ENCODE measurements around the gene NT5M. TPM values are rescaled to one million over a fixed set of nuclear protein-coding genes. Genes with fewer than 3 reads are reported as not detected.
"Not testable (repeated sequence)": the region's sequence is repeated elsewhere in the genome, so short reads cannot be mapped to it uniquely, and the experiment has no call there.

Gene NT5M
- 3.5 and 3.7 TPM in 2 replicates for total RNA-seq
- long read RNA-seq, partial matches to known transcripts, result 0 of 1 reads
- long read RNA-seq, other reads (novel, unspliced or antisense), result 1 of 1 reads

DNA sequence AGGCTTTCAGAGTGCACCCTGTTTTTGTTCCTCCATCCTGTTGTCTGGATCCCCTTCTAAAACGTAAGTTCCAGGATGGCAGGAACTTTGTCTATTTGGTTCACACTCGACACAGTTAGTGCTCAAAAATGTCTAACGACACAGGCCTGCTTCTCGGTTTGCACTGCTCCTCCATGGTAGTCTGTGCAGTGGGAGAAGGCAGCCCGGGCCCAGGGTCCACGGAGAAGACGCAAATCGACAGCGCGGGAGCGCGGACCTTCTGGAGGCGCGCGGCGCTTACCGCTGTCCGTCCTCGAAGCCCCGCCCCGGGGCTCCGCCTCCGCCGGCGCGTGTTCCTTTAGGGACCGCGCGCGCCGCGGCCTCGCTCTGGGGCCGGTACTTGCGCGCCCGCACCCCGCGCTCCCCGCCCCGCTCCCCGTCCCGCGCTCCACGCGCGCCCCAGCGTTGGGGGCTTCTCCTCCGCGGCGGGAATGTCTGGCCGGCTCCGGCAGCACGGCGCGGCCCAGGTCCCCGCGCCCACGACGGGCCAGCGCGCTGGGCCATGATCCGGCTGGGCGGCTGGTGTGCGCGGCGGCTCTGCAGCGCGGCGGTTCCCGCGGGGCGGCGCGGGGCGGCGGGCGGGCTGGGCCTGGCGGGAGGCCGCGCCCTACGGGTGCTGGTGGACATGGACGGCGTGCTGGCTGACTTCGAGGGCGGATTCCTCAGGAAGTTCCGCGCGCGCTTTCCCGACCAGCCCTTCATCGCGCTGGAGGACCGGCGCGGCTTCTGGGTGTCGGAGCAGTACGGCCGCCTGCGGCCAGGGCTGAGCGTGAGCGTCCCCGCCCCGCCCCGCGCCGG is at the start of gene NT5M:
Gene NT5M, plus strand, starts transcription at position 364 of the 837 bp plus-strand sequence. Its CDS starts 178 bp downstream, at position 542.
- Mint-ChIP-seq H3K4me1 (ENCODE audit: unreplicated experiment) (peaks cover 20% of the 10 kb centered on the region), H3K36me3 (ENCODE audit: unreplicated experiment) (no peaks in the 10 kb centered on the region), H3K27ac (ENCODE audit: unreplicated experiment) (peak within 1 kb of the TSS; percentile 72)

DNA sequence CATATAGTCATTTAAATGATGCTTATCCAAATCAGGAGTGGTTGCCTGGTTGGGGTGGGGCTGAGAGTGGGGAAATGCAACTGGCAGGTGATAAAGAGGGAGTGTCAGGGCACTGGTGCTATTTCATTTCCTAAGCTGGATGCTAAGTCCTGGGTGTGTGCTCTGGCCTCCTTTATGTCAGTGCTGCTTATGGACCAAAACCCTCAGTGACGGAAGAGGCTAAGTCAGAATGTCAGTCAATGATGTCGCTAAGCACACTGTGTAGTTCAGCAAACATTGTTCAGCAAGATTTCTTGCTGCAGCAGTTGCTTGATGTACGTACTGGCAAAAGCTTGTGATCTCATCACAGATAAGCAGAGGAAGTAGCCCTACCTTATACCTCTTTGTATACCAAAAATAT is 49.8 kb upstream of the NT5M start:
- Mint-ChIP-seq H3K9me3 (ENCODE audit: unreplicated experiment) (no peaks in the 10 kb centered on the region), H3K36me3 (ENCODE audit: unreplicated experiment) (peaks cover 39% of the 10 kb centered on the region), H3K27ac (ENCODE audit: unreplicated experiment) (no peak overlapping the region), H3K4me3 (ENCODE audit: unreplicated experiment) (no peak overlapping the region), H3K27me3 (ENCODE audit: unreplicated experiment) (no peaks in the 10 kb centered on the region), H3K4me1 (ENCODE audit: unreplicated experiment) (no peaks in the 10 kb centered on the region)
- TF ChIP-seq, protein P1, sequence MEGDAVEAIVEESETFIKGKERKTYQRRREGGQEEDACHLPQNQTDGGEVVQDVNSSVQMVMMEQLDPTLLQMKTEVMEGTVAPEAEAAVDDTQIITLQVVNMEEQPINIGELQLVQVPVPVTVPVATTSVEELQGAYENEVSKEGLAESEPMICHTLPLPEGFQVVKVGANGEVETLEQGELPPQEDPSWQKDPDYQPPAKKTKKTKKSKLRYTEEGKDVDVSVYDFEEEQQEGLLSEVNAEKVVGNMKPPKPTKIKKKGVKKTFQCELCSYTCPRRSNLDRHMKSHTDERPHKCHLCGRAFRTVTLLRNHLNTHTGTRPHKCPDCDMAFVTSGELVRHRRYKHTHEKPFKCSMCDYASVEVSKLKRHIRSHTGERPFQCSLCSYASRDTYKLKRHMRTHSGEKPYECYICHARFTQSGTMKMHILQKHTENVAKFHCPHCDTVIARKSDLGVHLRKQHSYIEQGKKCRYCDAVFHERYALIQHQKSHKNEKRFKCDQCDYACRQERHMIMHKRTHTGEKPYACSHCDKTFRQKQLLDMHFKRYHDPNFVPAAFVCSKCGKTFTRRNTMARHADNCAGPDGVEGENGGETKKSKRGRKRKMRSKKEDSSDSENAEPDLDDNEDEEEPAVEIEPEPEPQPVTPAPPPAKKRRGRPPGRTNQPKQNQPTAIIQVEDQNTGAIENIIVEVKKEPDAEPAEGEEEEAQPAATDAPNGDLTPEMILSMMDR (IDR thresholded peaks at IDR 0.05), result no peak
- DNase-seq (ENCODE audit: extremely low spot score, unreplicated experiment), result no peak

More for the DNA sequence above, at the start of gene NT5M:
- no peak for DNase-seq (ENCODE audit: extremely low spot score, unreplicated experiment)
- Mint-ChIP-seq H3K27me3 (ENCODE audit: unreplicated experiment) (no peaks in the 10 kb centered on the region), H3K4me3 (ENCODE audit: unreplicated experiment) (peak within 1 kb of the TSS; percentile 85), H3K9me3 (ENCODE audit: unreplicated experiment) (no peaks in the 10 kb centered on the region)
- TF ChIP-seq, protein P1 (IDR thresholded peaks at IDR 0.05), result no peak

DNA sequence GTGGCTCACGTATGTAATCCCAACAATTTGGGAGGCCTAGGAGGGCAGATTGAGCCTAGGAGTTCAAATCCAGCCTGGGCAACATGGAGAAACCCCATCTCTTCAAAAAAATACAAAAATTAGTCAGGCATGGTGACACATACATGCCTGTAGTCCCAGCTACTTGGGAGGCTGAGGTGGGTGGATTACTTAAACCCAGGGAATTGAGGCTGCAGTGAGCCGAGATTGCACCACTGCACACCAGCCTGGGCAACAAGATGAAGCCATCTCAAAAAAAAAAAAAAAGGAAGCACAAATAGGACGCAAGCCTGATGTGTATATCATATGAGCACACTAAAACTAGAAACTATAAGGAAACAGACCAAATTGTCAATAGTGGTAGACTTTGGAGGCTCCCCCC is 49.1 kb upstream of the NT5M start:
- H3K27ac Mint-ChIP-seq (ENCODE audit: unreplicated experiment), result no peak overlapping the region
- peaks cover 42% of the 10 kb centered on the region for H3K36me3 Mint-ChIP-seq (ENCODE audit: unreplicated experiment)
- TF ChIP-seq, protein P1 (IDR thresholded peaks at IDR 0.05), result no peak
- no peaks in the 10 kb centered on the region for H3K27me3 Mint-ChIP-seq (ENCODE audit: unreplicated experiment)
- no peak for DNase-seq (ENCODE audit: extremely low spot score, unreplicated experiment)
- no peaks in the 10 kb centered on the region for H3K4me1 Mint-ChIP-seq (ENCODE audit: unreplicated experiment)
- no peaks in the 10 kb centered on the region for H3K9me3 Mint-ChIP-seq (ENCODE audit: unreplicated experiment)
- H3K4me3 Mint-ChIP-seq (ENCODE audit: unreplicated experiment), result no peak overlapping the region

DNA sequence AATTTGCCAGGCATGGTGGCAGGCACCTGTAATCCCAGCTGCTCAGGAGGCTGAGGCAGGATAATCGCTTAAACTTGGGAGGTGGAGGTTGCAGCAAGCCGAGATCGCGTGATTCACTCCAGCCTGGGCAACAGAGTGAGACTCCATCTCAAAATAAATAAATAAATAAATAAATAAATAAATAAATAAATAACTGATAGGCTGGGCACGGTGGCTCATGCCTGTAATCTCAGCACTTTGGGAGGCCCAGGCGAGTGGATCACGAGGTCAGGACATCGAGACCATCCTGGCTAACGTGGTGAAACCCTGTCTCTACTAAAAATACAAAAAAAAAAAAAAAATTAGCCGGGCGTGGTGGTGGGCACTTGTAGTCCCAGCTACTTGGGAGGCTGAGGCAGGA is 47.5 kb upstream of the NT5M start:
- not testable (repeated sequence) for H3K4me3 Mint-ChIP-seq (ENCODE audit: unreplicated experiment); DNase-seq (ENCODE audit: extremely low spot score, unreplicated experiment); H3K9me3 Mint-ChIP-seq (ENCODE audit: unreplicated experiment); H3K27me3 Mint-ChIP-seq (ENCODE audit: unreplicated experiment); H3K4me1 Mint-ChIP-seq (ENCODE audit: unreplicated experiment); H3K27ac Mint-ChIP-seq (ENCODE audit: unreplicated experiment)
- H3K36me3 Mint-ChIP-seq (ENCODE audit: unreplicated experiment), result peaks cover 44% of the 10 kb centered on the region

DNA sequence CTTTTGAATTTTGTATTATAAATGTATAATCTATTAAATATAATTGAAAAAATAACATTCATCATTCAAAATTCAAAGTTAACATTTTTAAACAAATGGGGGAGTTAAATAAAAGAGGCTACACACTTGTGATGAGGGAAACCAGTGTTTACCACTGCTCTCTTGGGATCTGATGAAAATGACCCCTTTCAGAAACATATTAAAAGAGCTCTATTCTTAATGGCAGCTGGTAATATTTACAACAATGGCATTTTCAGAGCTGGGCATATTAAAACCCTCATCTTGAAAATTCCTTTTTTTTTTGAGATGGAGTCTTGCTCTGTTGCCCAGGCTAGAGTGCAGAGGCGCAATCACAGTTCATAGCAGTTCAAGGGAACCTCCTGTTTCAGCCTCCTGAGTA is 46.9 kb upstream of the NT5M start:
- peaks cover 47% of the 10 kb centered on the region for H3K36me3 Mint-ChIP-seq (ENCODE audit: unreplicated experiment)
- no peaks in the 10 kb centered on the region for H3K4me1 Mint-ChIP-seq (ENCODE audit: unreplicated experiment)
- no peak for DNase-seq (ENCODE audit: extremely low spot score, unreplicated experiment)
- no peak overlapping the region for H3K4me3 Mint-ChIP-seq (ENCODE audit: unreplicated experiment)
- no peaks in the 10 kb centered on the region for H3K27me3 Mint-ChIP-seq (ENCODE audit: unreplicated experiment)
- TF ChIP-seq, protein P1 (IDR thresholded peaks at IDR 0.05), result no peak
- no peaks in the 10 kb centered on the region for H3K9me3 Mint-ChIP-seq (ENCODE audit: unreplicated experiment)
- H3K27ac Mint-ChIP-seq (ENCODE audit: unreplicated experiment), result no peak overlapping the region
